TTC549 (cell line): ENCODE results near the gene SDF2.
"Not testable (repeated sequence)": the region's sequence is repeated elsewhere in the genome, so short reads cannot be mapped to it uniquely, and the experiment has no call there.

Experiments
- FAIRE-seq: peaks from 2 replicates; lab custom pipeline; 2012; peaks lifted over from hg19 to GRCh38; lab: Jason Lieb, UNC

SDF2 gene

DNA sequence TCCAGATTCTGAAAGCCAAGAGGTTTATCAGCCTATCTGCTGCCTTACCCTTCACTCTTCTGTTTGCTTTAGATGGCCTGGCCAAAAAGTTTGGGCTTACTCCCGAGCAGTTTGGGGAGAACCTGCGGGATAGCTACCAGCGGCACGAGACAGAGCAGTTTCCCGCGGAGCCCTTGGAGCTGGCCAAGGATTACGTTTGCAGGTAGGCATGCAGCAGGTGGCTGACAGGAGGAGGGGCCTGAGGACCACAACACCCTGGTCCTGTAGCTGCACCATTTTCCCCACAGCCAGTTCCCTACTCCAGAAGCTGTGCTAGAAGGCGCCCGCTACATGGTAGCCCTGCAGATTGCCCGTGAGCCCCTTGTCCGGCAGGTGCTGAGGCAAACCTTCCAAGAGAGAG, 20.9 kb upstream of the SDF2 start:
- FAIRE-seq = no peak

- no peak for FAIRE-seq
These were observed 14.3 kb upstream of the SDF2 start for GRCh38 chr17:28675980-28676379.

DNA sequence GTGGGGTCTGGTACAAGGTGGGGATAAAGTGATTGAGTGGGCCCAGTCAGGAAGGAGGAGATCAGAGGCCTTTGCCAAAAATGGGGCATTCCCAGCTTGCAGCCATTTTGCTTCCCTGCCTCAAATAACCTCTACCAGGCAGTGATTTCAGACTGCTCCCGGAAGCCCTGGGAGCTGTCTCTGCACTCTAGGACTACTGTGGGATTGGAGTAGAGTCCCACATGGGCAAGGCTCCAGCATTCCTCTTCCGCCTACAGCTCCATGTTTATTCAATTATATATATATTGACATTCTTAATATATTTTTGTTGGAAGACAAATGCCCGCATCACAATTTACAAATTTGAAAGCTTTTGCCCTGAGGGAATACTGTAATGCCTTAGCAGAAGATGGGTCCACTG, 13.8 kb upstream of the SDF2 start:
- no peak for FAIRE-seq

GRCh38 chr17:28669918-28670317, 8.2 kb upstream of the SDF2 start:
- no peak for FAIRE-seq

GRCh38 chr17:28667870-28668269, 6.2 kb upstream of the SDF2 start:
- FAIRE-seq = no peak

- FAIRE-seq = no peak
These were observed 4.3 kb upstream of the SDF2 start for GRCh38 chr17:28665994-28666393.

GRCh38 chr17:28663723-28664122, 2.0 kb upstream of the SDF2 start:
- FAIRE-seq = no peak

DNA sequence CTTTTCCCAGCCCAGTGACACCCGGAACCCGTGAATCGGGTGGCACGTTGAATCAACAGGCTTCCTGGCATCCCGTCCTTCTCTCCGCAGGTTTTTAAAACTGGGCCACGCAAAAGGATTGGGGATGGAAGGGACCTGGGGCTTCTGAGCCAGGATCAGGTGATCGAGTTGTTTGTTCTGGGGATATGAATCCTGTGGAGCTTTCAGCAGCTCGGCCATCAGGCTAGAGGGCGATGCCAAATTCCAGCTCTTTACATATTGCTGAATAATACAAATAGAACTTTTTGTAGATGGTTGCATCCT, 772 bp upstream of the SDF2 start:
- FAIRE-seq = no peak

DNA sequence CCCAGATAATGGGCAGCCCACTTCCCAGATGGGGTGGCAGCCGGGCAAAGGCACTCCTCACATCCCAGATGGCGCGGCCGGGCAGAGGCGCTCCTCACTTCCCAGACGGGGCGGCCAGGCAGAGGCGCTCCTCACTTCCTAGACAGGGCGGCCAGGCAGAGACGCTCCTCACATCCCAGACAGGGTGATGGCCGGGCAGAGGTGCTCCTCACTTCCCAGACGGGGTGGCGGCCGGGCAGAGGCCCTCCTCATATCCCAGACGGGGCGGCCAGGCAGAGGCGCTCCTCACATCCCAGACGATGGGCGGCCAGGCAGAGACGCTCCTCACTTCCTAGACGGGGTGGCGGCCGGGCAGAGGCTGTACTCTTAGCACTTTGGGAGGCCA, 2.2 kb downstream of the SDF2 start:
- not testable (repeated sequence) for FAIRE-seq

GRCh38 chr17:28658766-28659496, 2.8 kb downstream of the SDF2 start:
- not testable (repeated sequence) for FAIRE-seq

DNA sequence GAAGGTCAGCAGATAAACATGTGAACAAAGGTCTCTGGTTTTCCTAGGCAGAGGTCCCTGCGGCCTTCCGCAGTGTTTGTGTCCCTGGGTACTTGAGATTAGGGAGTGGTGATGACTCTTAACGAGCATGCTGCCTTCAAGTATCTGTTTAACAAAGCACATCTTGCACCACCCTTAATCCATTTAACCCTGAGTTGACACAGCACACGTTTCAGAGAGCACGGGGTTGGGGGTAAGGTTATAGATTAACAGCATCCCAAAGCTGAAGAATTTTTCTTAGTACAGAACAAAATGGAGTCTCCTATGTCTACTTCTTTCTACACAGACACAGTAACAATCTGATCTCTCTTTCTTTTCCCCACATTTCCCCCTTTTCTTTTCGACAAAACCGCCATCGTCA, 3.4 kb downstream of the SDF2 start:
- not testable (repeated sequence) for FAIRE-seq

DNA sequence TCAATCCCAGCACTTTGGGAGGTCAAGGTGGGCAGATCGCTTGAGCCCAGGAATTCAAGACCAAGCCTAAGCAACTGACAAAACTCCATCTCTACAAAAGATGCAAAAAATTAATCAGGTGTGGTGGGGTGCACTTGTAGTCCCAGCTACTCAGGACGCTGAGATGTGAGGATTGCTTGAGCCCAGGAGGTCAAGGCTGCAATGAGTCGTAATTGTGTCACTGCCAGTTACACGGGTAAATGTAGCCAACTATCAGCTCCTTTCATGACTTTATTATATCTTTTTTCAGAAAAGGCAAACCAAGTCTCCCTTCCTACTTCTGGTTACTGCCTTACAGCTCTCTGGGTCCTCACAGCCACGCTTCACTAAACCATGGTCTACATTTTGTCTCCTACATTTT, 4.0 kb downstream of the SDF2 start:
- FAIRE-seq = no peak

GRCh38 chr17:28655160-28655559, 6.5 kb downstream of the SDF2 start:
- FAIRE-seq = no peak

DNA sequence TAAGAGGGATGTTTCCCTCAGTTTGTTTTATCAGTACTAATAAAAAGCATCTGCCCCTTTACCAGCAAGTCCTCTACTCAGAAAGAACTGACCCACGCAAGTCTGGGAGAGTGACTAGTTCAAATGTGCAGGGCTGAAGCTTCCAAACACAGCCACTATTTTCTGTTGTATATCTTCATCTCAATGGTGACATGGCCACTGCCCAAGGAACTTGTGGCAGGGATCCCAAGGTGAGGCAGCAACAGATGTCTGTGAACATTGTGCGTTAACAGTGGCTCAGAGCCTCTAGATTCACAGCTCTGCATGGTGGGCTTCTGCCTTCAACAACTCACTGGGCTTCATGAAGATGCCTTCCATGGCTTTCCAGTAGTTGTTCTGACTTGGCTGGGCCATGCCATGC, 13.0 kb downstream of the SDF2 start:
- FAIRE-seq = no peak

GRCh38 chr17:28646039-28646754, 15.5 kb downstream of the SDF2 start:
- no peak for FAIRE-seq

GRCh38 chr17:28645576-28645939, 16.1 kb downstream of the SDF2 start:
- no peak for FAIRE-seq

DNA sequence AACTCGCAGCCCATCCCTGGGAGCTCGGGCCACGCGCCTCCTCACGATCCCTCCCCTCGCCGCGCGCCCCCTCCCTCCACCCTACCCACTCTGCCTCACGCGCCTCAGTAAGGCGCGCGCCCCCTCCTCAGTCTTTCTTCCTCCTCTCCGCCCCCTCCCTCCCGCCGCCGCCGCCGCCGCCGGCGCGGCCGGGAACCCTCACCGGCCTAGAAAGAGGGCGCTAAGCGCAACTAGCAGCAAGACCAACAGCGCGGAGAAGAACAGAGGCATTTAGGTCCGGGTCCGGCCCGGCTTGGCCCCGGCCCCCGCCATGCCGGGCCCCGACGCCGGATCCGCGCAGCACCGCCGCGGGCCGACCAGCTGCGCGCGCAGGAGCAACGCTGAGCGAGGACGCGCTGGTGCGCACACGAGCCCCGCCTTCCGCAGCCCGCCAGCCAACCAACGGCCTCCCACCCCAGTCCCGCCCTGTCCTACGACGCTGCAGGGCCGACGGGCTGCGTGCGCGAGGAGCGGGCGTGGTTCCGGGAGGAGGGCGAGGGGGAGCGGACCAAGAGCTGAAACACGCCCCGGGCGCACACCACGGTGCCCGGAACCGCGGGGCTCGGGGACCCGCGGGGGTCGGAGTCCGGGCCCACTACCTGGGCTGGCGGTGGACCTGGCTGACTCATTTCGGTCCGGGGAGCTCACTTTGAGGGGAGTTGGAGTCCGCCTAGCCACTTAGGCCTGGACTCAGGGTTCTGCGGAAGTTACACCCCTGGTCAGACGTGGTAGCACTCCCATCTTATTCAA, 16.7 kb downstream of the SDF2 start, which contains the start of gene BLTP2:
Gene BLTP2 (minus strand): TSS at position 372 of the 789 bp plus-strand sequence. CDS start 102 bp downstream, at position 270.
- no peak for FAIRE-seq

DNA sequence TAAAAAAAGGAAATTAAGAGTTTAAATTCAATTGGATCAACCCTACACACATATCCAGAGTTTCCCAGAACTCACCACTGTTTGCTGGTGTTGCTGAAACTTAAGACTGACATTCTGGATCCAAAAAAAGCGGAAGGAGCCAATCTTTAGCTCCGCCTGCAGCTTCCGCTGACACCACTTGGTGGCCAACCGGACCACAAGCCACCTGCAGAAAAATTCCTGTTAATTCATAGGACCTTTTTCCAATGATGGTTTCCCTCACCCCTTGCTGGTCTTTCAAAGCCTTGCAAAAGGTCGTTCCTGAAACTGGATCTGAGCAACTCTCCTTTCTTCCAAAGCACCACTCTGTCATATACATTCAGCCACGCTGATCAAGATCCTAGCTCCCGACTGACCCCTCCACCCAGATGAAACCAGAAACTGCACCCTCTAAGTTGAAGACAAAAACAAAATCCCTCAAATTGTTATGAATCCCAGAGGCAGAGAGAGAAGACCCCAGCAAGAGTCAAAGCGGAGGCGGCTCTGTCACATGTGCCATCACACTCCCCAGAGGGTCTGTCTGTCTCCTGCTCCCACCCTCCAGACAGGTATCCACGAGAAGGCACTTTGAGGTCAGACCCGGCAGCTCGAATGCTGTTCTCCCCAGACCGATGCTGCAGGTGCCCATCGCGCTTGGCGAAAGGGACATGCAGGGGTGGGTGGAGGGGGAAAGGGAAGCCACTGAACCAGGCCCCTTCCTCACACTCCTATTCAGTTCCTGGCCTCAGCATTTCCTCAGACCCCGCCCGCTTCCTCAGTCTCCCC, 17.5 kb downstream of the SDF2 start:
- no peak for FAIRE-seq

DNA sequence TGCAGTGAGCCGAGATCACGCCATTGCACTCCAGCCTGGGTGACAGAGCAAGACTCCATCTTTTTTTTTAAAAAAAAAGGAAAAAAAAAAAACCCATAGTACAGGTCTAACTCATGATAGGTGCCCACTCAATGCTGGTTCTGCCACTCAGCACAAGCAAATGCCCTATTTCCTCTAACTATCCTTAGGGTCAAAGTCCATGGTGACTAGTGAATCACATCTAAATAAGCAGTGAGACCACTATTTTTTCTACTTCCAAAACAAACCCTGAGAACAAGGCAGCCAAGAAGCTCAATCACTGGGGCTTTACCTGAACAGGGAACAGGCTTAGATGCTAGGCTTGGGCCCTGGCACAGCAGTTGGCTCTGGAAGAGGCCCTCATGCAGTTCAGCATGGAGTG, 20.1 kb downstream of the SDF2 start:
- no peak for FAIRE-seq

- no peak for FAIRE-seq
These were observed 26.2 kb downstream of the SDF2 start for GRCh38 chr17:28635506-28635905.

- FAIRE-seq = no peak
These were observed 27.4 kb downstream of the SDF2 start for GRCh38 chr17:28634206-28634865.

DNA sequence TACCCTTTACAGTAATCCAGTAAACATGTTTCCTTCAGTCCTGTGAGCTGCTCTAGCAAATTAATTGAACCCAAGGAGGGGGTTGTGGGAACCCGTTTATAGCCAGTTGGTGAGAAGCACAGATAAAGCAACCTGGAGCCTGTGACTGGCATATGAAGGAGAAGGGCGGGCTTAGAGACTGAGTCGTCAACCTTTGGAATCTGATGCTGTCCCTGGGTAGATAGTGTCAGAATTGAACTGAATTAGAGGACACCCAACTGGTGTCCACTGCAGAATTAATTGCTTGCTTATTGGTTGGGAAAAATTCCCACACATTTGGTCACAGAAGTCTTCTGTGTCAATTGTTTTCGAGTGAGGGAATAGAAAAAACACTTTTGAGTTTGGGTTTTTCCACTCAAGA, 34.9 kb downstream of the SDF2 start:
- no peak for FAIRE-seq
